ENCODE measurements around the gene EXOC2.

GRCh38 chr6:484086-484745 is 208.7 kb downstream of the EXOC2 start:
- no peak for TF ChIP-seq CTCF (IDR thresholded peaks at IDR 0.05)
- no peak for TF ChIP-seq POLR2A (IDR thresholded peaks at IDR 0.05)

Measured in thyroid gland (tissue), 4 donors.